Suppressor macrophage treated with lipopolysaccharide for 4 hours (primary cell): Measurements from ENCODE around the gene B4GALNT3.

Experiments used
- DNase-seq: peaks from one replicate; pipeline ENCODE4 v3.0.0-alpha.2; 2020

The B4GALNT3 gene

GRCh38 chr12:541676-542324 is 82.1 kb downstream of the B4GALNT3 start:
- no peak for DNase-seq

- DNase-seq, result no peak
These were observed 82.8 kb downstream of the B4GALNT3 start for GRCh38 chr12:542395-543113.

- DNase-seq, result no peak
These were observed 83.3 kb downstream of the B4GALNT3 start for GRCh38 chr12:543114-543451.

GRCh38 chr12:544142-544541 is 84.4 kb downstream of the B4GALNT3 start:
- DNase-seq, result no peak

GRCh38 chr12:544941-545635 is 85.3 kb downstream of the B4GALNT3 start:
- no peak for DNase-seq

- DNase-seq, result no peak
These were observed 86.1 kb downstream of the B4GALNT3 start for GRCh38 chr12:545835-546234.

GRCh38 chr12:546265-546919 is 86.7 kb downstream of the B4GALNT3 start:
- peak; percentile 23 for DNase-seq

GRCh38 chr12:546920-547845 is 87.4 kb downstream of the B4GALNT3 start:
- peak; percentile 79 for DNase-seq

- no peak for DNase-seq
These were observed 88.2 kb downstream of the B4GALNT3 start for GRCh38 chr12:547883-548470.

GRCh38 chr12:549476-550082 is 89.8 kb downstream of the B4GALNT3 start:
- DNase-seq, result no peak

- DNase-seq, result no peak
These were observed 90.9 kb downstream of the B4GALNT3 start for GRCh38 chr12:550473-551260.

- DNase-seq, result no peak
These were observed 92.7 kb downstream of the B4GALNT3 start for GRCh38 chr12:552466-552865.

- DNase-seq, result no peak
These were observed 93.7 kb downstream of the B4GALNT3 start for GRCh38 chr12:553216-554000.

GRCh38 chr12:554001-554285 is 94.2 kb downstream of the B4GALNT3 start:
- DNase-seq, result no peak

- no peak for DNase-seq
These were observed 96.8 kb downstream of the B4GALNT3 start for GRCh38 chr12:556498-556897.

- DNase-seq, result no peak
These were observed 98.8 kb downstream of the B4GALNT3 start for GRCh38 chr12:558580-558979.

- DNase-seq, result no peak
These were observed 99.6 kb downstream of the B4GALNT3 start for GRCh38 chr12:559208-559905.

GRCh38 chr12:559906-560455 is 100.2 kb downstream of the B4GALNT3 start:
- peak; percentile 36 for DNase-seq

- DNase-seq, result no peak
These were observed 101.1 kb downstream of the B4GALNT3 start for GRCh38 chr12:560691-561390.
